ENCODE results near the gene GGT5.

The GGT5 gene

DNA sequence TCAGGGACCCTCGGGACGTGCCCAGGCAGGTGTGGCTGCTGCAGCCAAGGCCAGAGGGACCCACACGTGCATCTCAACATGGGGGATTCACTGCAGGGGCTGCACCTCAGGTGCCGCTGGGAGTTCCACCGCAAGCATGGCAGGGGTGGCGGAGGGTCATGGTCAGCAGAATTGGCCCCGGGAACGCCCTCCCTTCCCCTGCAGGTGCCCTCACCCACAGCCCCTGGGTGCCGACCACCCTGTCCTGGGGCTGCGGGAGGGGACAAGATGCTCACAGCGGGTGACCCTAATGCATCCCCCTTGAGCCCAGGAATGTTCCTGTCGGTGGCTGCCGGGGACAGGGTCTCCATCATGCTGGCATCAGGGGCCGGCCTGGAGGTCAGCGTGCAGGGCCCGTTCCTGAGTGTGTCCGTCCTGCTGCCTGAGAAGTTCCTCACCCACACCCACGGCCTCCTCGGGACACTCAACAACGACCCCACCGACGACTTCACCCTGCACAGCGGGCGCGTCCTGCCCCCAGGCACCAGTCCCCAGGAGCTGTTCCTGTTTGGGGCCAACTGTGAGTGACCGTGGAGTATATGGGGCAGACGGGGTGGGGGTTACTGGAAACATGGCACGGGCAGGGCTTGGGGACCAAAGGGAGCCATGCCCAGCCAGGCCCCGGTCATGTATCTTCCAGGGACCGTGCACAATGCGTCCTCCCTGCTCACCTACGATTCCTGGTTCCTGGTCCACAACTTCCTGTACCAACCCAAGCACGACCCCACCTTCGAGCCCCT lies 57.8 kb downstream of the GGT5 start:
- Histone ChIP-seq H3K27ac (ENCODE audit: low read length) (no peak overlapping the region), H3K9me3 (replicated peaks; ENCODE audit: insufficient read depth, low read length) (no peaks in the 10 kb centered on the region), H3F3A (ENCODE audit: insufficient read depth, low read length) (no peaks in the 10 kb centered on the region), H3K4me3 (ENCODE audit: low read length) (no peak overlapping the region), H3K4me2 (ENCODE audit: low read depth, low read length) (no peak overlapping the region), H3K79me2 (ENCODE audit: low read length) (no peaks in the 10 kb centered on the region), H2AFZ (ENCODE audit: low read length) (no peak overlapping the region), H3K9me2 (replicated peaks; ENCODE audit: insufficient read depth, low read length) (no peaks in the 10 kb centered on the region), H3K36me3 (replicated peaks; ENCODE audit: insufficient read depth, low read length) (no peaks in the 10 kb centered on the region), H3K4me1 (ENCODE audit: low read length) (no peaks in the 10 kb centered on the region), H3K9ac (ENCODE audit: low read length) (no peak overlapping the region), H4K20me1 (ENCODE audit: insufficient read depth, low read length) (no peaks in the 10 kb centered on the region), H3K27me3 (replicated peaks; ENCODE audit: insufficient read depth, low read length) (peaks cover 5% of the 10 kb centered on the region; the same call in 1 of the 2 replicates)
- TF ChIP-seq, protein P1, sequence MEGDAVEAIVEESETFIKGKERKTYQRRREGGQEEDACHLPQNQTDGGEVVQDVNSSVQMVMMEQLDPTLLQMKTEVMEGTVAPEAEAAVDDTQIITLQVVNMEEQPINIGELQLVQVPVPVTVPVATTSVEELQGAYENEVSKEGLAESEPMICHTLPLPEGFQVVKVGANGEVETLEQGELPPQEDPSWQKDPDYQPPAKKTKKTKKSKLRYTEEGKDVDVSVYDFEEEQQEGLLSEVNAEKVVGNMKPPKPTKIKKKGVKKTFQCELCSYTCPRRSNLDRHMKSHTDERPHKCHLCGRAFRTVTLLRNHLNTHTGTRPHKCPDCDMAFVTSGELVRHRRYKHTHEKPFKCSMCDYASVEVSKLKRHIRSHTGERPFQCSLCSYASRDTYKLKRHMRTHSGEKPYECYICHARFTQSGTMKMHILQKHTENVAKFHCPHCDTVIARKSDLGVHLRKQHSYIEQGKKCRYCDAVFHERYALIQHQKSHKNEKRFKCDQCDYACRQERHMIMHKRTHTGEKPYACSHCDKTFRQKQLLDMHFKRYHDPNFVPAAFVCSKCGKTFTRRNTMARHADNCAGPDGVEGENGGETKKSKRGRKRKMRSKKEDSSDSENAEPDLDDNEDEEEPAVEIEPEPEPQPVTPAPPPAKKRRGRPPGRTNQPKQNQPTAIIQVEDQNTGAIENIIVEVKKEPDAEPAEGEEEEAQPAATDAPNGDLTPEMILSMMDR (IDR thresholded peaks at IDR 0.05; ENCODE audit: low read length): no peak
- no peak for TF ChIP-seq EZH2 (optimal IDR thresholded peaks at IDR 0.05; ENCODE audit: low read depth, low read length)
- TF ChIP-seq EZH2phosphoT487 (IDR thresholded peaks at IDR 0.05; ENCODE audit: low read length): no peak
- no peak for DNase-seq

DNA sequence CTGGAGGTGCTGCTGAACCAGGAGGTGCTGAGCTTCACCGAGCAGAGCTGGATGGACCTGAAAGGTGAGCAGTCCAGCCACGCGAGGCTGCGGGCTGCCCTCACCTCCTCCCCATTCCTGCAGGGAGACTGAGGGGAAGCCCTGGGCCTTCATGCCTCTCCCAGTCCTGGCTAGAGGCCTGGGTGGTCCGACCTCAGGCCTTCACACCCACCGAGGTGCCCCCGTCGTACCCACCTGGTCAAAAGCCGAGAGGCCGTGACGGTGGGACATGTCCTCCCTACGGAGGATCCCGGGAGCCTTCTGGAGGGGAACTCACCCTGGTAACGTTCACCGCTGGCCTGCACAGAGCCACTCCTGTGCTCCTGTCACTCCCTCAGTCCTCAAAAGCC lies 58.5 kb downstream of the GGT5 start:
- no peak overlapping the region for H3K4me2 ChIP-seq (ENCODE audit: low read depth, low read length)
- TF ChIP-seq, protein P1 (IDR thresholded peaks at IDR 0.05; ENCODE audit: low read length): no peak
- TF ChIP-seq EZH2 (optimal IDR thresholded peaks at IDR 0.05; ENCODE audit: low read depth, low read length): no peak
- TF ChIP-seq EZH2phosphoT487 (IDR thresholded peaks at IDR 0.05; ENCODE audit: low read length): no peak
- H3K27ac ChIP-seq (ENCODE audit: low read length): no peak overlapping the region
- no peaks in the 10 kb centered on the region for H3K9me3 ChIP-seq (replicated peaks; ENCODE audit: insufficient read depth, low read length)
- no peaks in the 10 kb centered on the region for H3K36me3 ChIP-seq (replicated peaks; ENCODE audit: insufficient read depth, low read length)
- no peaks in the 10 kb centered on the region for H3F3A ChIP-seq (ENCODE audit: insufficient read depth, low read length)
- H3K9me2 ChIP-seq (replicated peaks; ENCODE audit: insufficient read depth, low read length): no peaks in the 10 kb centered on the region
- H3K4me1 ChIP-seq (ENCODE audit: low read length): no peaks in the 10 kb centered on the region
- H3K27me3 ChIP-seq (replicated peaks; ENCODE audit: insufficient read depth, low read length): peaks cover 5% of the 10 kb centered on the region; the same call in 1 of the 2 replicates
- no peak overlapping the region for H2AFZ ChIP-seq (ENCODE audit: low read length)
- H3K4me3 ChIP-seq (ENCODE audit: low read length): no peak overlapping the region
- H3K9ac ChIP-seq (ENCODE audit: low read length): no peak overlapping the region
- DNase-seq: no peak
- no peaks in the 10 kb centered on the region for H3K79me2 ChIP-seq (ENCODE audit: low read length)
- H4K20me1 ChIP-seq (ENCODE audit: insufficient read depth, low read length): no peaks in the 10 kb centered on the region

DNA sequence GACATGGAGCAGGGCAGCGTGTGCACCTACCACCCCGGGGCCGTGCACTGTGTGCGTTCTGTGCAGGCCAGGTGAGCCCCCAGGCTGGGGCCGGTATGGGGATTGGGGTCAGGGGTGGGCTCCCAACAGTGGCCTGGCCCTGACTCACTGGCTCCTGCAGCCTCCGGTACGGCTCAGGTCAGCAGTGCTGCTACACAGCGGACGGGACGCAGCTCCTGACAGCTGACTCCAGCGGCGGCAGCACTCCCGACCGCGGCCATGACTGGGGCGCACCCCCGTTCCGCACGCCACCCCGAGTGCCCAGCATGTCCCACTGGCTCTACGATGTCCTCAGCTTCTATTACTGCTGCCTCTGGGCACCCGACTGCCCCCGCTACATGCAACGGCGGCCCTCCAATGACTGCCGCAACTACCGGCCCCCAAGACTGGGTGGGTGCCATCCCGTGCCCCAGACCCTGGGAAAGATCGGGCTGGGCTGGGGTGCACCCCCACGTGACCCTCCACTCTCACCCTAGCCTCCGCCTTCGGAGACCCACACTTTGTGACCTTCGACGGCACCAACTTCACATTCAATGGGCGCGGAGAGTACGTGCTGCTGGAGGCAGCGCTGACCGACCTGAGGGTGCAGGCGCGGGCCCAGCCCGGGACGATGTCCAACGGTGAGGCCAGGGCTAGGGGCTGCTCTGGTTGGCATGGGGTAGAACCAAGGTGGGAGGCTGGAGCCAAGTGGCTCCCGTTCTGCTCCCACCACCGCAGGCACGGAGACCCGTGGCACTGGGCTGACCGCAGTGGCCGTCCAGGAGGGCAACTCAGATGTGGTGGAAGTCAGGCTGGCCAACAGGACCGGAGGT lies 59.2 kb downstream of the GGT5 start:
- Histone ChIP-seq H3K9me2 (replicated peaks; ENCODE audit: insufficient read depth, low read length) (no peaks in the 10 kb centered on the region), H3K27ac (ENCODE audit: low read length) (no peak overlapping the region), H2AFZ (ENCODE audit: low read length) (no peak overlapping the region), H3K36me3 (replicated peaks; ENCODE audit: insufficient read depth, low read length) (no peaks in the 10 kb centered on the region), H3K9me3 (replicated peaks; ENCODE audit: insufficient read depth, low read length) (no peaks in the 10 kb centered on the region), H3K4me2 (ENCODE audit: low read depth, low read length) (no peak overlapping the region), H3K4me1 (ENCODE audit: low read length) (no peaks in the 10 kb centered on the region), H3K79me2 (ENCODE audit: low read length) (no peaks in the 10 kb centered on the region), H3K9ac (ENCODE audit: low read length) (no peak overlapping the region), H4K20me1 (ENCODE audit: insufficient read depth, low read length) (no peaks in the 10 kb centered on the region), H3K4me3 (ENCODE audit: low read length) (no peak overlapping the region), H3F3A (ENCODE audit: insufficient read depth, low read length) (no peaks in the 10 kb centered on the region), H3K27me3 (replicated peaks; ENCODE audit: insufficient read depth, low read length) (peaks cover 5% of the 10 kb centered on the region; the same call in 1 of the 2 replicates)
- TF ChIP-seq, protein P1 (IDR thresholded peaks at IDR 0.05; ENCODE audit: low read length): no peak
- no peak for TF ChIP-seq EZH2 (optimal IDR thresholded peaks at IDR 0.05; ENCODE audit: low read depth, low read length)
- no peak for TF ChIP-seq EZH2phosphoT487 (IDR thresholded peaks at IDR 0.05; ENCODE audit: low read length)
- DNase-seq: no peak

Measured in MM.1S (cell line).